ENCODE results near the gene GALNT15.

Gene GALNT15

GRCh38 chr3:16272588-16272987, 98.1 kb downstream of the GALNT15 start:
- H3K27ac ChIP-seq (ENCODE audit: poor library complexity, severe bottlenecking): no peak overlapping the region
- no peak for DNase-seq (ENCODE audit: low spot score)
- TF ChIP-seq, protein P1, sequence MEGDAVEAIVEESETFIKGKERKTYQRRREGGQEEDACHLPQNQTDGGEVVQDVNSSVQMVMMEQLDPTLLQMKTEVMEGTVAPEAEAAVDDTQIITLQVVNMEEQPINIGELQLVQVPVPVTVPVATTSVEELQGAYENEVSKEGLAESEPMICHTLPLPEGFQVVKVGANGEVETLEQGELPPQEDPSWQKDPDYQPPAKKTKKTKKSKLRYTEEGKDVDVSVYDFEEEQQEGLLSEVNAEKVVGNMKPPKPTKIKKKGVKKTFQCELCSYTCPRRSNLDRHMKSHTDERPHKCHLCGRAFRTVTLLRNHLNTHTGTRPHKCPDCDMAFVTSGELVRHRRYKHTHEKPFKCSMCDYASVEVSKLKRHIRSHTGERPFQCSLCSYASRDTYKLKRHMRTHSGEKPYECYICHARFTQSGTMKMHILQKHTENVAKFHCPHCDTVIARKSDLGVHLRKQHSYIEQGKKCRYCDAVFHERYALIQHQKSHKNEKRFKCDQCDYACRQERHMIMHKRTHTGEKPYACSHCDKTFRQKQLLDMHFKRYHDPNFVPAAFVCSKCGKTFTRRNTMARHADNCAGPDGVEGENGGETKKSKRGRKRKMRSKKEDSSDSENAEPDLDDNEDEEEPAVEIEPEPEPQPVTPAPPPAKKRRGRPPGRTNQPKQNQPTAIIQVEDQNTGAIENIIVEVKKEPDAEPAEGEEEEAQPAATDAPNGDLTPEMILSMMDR (IDR thresholded peaks at IDR 0.05; ENCODE audit: poor library complexity, severe bottlenecking): no peak
- peaks cover 62% of the 10 kb centered on the region for H3K36me3 ChIP-seq (ENCODE audit: low read depth)
- H3K4me3 ChIP-seq (ENCODE audit: severe bottlenecking): no peak overlapping the region
- H3K27me3 ChIP-seq (ENCODE audit: insufficient read depth, poor library complexity, severe bottlenecking): no peaks in the 10 kb centered on the region
- peaks cover 3% of the 10 kb centered on the region for H3K4me1 ChIP-seq (ENCODE audit: insufficient read depth, poor library complexity, severe bottlenecking)
- no peak for ATAC-seq (ENCODE audit: low read depth)
- no peaks in the 10 kb centered on the region for H3K9me3 ChIP-seq (ENCODE audit: severe bottlenecking)

GRCh38 chr3:16273867-16274266, 99.4 kb downstream of the GALNT15 start:
- no peaks in the 10 kb centered on the region for H3K9me3 ChIP-seq (ENCODE audit: severe bottlenecking)
- DNase-seq (ENCODE audit: low spot score) (no peak), ATAC-seq (ENCODE audit: low read depth) (no peak)
- no peak overlapping the region for H3K4me3 ChIP-seq (ENCODE audit: severe bottlenecking)
- H3K4me1 ChIP-seq (ENCODE audit: insufficient read depth, poor library complexity, severe bottlenecking): no peaks in the 10 kb centered on the region
- H3K36me3 ChIP-seq (ENCODE audit: low read depth): peaks cover 71% of the 10 kb centered on the region
- no peak overlapping the region for H3K27ac ChIP-seq (ENCODE audit: poor library complexity, severe bottlenecking)
- no peaks in the 10 kb centered on the region for H3K27me3 ChIP-seq (ENCODE audit: insufficient read depth, poor library complexity, severe bottlenecking)
- TF ChIP-seq, protein P1 (IDR thresholded peaks at IDR 0.05; ENCODE audit: poor library complexity, severe bottlenecking): no peak

- Histone ChIP-seq H3K4me1 (ENCODE audit: insufficient read depth, poor library complexity, severe bottlenecking) (no peaks in the 10 kb centered on the region), H3K4me3 (ENCODE audit: severe bottlenecking) (no peak overlapping the region), H3K36me3 (ENCODE audit: low read depth) (peaks cover 48% of the 10 kb centered on the region), H3K27me3 (ENCODE audit: insufficient read depth, poor library complexity, severe bottlenecking) (no peaks in the 10 kb centered on the region), H3K9me3 (ENCODE audit: severe bottlenecking) (no peaks in the 10 kb centered on the region), H3K27ac (ENCODE audit: poor library complexity, severe bottlenecking) (no peak overlapping the region)
- DNase-seq (ENCODE audit: low spot score): no peak
- TF ChIP-seq, protein P1 (IDR thresholded peaks at IDR 0.05; ENCODE audit: poor library complexity, severe bottlenecking): no peak
- ATAC-seq (ENCODE audit: low read depth): no peak
Observed at GRCh38 chr3:16277471-16277870, 103.0 kb downstream of the GALNT15 start.

- Histone ChIP-seq H3K9me3 (ENCODE audit: severe bottlenecking) (no peaks in the 10 kb centered on the region), H3K4me1 (ENCODE audit: insufficient read depth, poor library complexity, severe bottlenecking) (no peaks in the 10 kb centered on the region), H3K4me3 (ENCODE audit: severe bottlenecking) (no peak overlapping the region), H3K36me3 (ENCODE audit: low read depth) (peaks cover 33% of the 10 kb centered on the region), H3K27me3 (ENCODE audit: insufficient read depth, poor library complexity, severe bottlenecking) (no peaks in the 10 kb centered on the region), H3K27ac (ENCODE audit: poor library complexity, severe bottlenecking) (no peak overlapping the region)
- DNase-seq (ENCODE audit: low spot score) (no peak), ATAC-seq (ENCODE audit: low read depth) (no peak)
- TF ChIP-seq, protein P1 (IDR thresholded peaks at IDR 0.05; ENCODE audit: poor library complexity, severe bottlenecking): no peak
Observed at GRCh38 chr3:16279010-16279801, 104.7 kb downstream of the GALNT15 start.

- ATAC-seq (ENCODE audit: low read depth) (no peak), DNase-seq (ENCODE audit: low spot score) (no peak)
- TF ChIP-seq, protein P1 (IDR thresholded peaks at IDR 0.05; ENCODE audit: poor library complexity, severe bottlenecking): no peak
- Histone ChIP-seq H3K36me3 (ENCODE audit: low read depth) (peaks cover 25% of the 10 kb centered on the region), H3K4me3 (ENCODE audit: severe bottlenecking) (no peak overlapping the region), H3K4me1 (ENCODE audit: insufficient read depth, poor library complexity, severe bottlenecking) (no peaks in the 10 kb centered on the region), H3K27ac (ENCODE audit: poor library complexity, severe bottlenecking) (no peak overlapping the region), H3K9me3 (ENCODE audit: severe bottlenecking) (no peaks in the 10 kb centered on the region), H3K27me3 (ENCODE audit: insufficient read depth, poor library complexity, severe bottlenecking) (no peaks in the 10 kb centered on the region)
Observed at GRCh38 chr3:16280671-16281070, 106.2 kb downstream of the GALNT15 start.

All from RWPE2 (cell line).